NCI-H446 (cell line): ENCODE data around the gene TYW1.
"Not testable (repeated sequence)": the region's sequence is repeated elsewhere in the genome, so short reads cannot be mapped to it uniquely, and the experiment has no call there.

Experiments
- DNase-seq, 2 experiments: peaks; one replicate each; lab custom pipeline; 2025; lab: John Stamatoyannopoulos, UW

Gene TYW1

GRCh38 chr7:67191002-67191720, 194.5 kb downstream of the TYW1 start:
- not testable (repeated sequence) for DNase-seq

- not testable (repeated sequence) for DNase-seq
Measured at GRCh38 chr7:67192123-67192702, 195.6 kb downstream of the TYW1 start.

DNA sequence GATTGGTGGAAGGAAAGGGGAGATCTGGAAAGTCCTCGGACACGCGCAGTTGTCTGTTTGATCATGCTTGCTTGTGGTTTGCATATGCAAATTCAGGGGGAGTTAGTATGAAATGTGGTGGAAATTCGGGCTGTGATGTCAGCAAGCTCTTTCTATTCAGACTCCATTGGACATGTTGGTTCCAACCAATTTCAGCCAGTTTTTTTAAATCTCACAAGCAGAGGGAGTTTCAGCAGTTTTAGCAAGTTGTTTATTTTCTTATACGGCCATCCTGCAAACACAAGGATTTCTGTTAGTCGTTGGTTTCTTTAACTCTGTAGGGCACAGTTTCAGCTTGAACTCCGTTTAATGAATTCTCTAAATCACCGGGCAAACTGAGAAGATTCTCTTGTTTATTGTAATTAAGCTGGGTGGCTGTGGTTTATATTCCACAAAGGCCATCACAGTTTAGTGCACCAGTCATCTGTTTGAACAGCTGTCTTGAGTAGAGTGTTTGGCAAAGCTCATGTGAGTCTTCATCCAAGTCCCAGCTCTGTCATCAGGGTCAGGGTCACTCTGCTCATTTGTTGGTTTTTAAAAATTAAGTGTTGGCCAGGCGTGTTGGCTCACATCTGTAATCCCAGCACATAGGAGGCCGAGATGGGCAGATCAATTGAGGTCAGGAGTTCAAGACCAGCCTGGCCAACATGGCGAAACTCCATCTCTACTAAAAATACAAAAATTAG, 196.4 kb downstream of the TYW1 start:
- DNase-seq, result peak in 1 of 2 experiments; percentile 53

GRCh38 chr7:67196176-67196575, 199.5 kb downstream of the TYW1 start:
- DNase-seq, result not testable (repeated sequence)

GRCh38 chr7:67198865-67199526, 202.4 kb downstream of the TYW1 start:
- DNase-seq, result not testable (repeated sequence)

- DNase-seq, result not testable (repeated sequence)
Measured at GRCh38 chr7:67205772-67206171, 209.1 kb downstream of the TYW1 start.

DNA sequence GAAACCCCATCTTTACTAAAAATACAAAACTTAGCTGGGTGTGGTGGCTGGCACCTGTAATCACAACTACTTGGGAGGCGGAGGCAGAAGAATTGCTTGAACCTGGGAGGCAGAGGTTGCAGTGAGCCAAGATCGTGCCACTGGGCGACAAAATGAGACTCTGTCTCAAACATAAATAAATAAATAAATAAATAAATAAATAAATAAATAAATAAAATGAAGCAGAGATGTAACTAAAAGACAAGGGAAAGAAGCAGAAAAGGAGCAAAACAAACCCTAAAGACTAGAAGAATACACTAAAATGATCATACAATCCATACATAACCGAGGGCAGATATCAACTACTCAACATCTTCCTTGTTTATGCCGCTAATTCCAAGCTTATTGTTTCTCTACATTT, 209.8 kb downstream of the TYW1 start:
- DNase-seq, result no peak

GRCh38 chr7:67208656-67209055, 212.0 kb downstream of the TYW1 start:
- DNase-seq, result not testable (repeated sequence)

- no peak for DNase-seq
Measured at GRCh38 chr7:67209256-67209655, 212.6 kb downstream of the TYW1 start.

DNA sequence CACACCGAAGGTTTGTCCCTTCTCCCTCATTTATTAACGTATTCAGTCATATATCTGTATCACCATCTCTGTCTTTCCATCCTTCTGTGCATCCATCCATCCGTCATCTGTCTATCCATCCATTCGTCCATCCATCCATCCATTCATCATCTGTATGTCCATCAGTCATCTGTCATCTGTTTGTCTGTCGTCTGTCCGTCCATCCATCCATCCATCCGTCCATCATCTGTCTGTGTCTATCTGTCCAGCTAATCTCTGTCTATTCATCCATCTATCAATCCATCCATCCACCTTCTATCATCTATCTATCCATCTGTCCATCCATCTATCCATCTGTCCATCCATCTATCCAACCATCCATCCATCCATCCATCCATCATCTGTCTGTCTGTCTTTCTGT, 213.9 kb downstream of the TYW1 start:
- no peak for DNase-seq

DNA sequence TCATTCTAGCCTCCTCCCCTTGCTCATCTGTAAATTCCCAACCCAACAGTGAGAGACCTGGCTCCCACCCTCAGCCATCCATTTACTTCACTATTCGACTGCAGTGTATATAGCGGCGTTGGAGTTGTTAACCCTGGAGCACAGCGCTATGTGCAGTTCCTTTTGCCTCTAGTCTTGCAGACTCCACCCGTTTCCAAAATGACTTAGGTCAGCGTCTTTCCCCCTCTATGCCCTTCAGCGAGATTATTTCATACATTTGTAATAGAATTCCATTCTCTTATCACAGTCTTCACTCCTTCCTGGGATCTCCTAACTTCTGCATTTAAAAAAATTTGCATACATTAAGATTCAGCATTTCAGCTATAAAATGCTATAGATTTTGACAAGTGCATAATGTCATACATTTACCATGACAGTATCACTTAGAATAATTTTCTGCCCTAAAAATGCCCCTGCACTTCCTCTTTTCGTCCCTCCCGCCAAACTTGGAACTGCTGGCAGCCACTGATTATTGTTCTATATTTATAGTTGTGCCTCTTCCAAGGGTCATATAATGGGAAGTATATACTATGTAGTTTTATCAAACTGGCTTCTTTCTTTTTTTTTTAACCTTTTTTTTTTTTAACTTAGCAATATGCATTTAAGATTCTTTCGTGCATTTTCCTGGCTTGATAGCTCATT, 215.2 kb downstream of the TYW1 start:
- DNase-seq, result not testable (repeated sequence)

- not testable (repeated sequence) for DNase-seq
Measured at GRCh38 chr7:67213038-67213437, 216.4 kb downstream of the TYW1 start.

GRCh38 chr7:67223551-67223950, 226.9 kb downstream of the TYW1 start:
- DNase-seq, result not testable (repeated sequence)

- DNase-seq, result not testable (repeated sequence)
Measured at GRCh38 chr7:67226340-67226907, 229.8 kb downstream of the TYW1 start.

DNA sequence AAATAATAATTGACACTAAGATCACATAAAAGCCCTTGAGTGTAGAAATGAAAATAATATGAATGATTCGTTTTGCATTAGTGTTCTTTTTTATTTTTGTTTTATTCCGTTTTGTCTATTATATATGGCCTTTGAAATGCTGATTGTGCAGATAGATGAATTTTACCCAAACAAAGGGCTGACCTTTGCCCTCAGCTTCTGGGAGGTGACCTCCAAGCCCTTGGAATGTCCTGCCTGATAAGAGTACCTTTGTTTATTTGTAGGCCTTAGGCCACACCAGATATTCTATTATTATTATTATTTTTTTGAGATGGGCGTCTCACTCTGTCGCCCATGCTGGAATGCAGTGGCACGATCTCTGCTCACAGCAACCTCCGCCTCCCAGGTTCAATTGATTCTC, 230.3 kb downstream of the TYW1 start:
- not testable (repeated sequence) for DNase-seq

- DNase-seq, result not testable (repeated sequence)
Measured at GRCh38 chr7:67229018-67229417, 232.4 kb downstream of the TYW1 start.

- DNase-seq, result not testable (repeated sequence)
Measured at GRCh38 chr7:67230029-67230428, 233.4 kb downstream of the TYW1 start.

GRCh38 chr7:67233506-67233905, 236.9 kb downstream of the TYW1 start:
- not testable (repeated sequence) for DNase-seq

- not testable (repeated sequence) for DNase-seq
Measured at GRCh38 chr7:67236216-67236615, 239.6 kb downstream of the TYW1 start.

- DNase-seq, result not testable (repeated sequence)
Measured at GRCh38 chr7:67242871-67243270, 246.2 kb downstream of the TYW1 start.

DNA sequence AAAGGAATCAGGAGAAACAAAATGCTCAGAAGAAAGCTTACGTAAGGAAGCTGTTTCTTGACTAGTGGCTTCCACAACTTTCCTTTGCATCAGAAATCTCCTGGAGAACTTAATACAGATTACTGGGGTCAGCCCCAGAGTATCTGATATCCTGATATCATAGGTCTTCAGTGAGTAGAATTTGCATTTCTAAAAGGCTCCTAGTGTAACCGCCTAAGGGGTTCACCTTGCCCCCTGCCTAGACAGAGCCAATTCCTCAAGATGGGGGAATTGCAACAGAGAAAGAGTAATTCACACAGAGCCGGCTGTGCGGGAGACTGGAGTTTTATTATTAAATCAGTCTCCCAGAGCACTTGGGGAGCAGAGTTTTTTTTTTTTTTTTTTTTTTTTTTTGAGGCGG, 251.7 kb downstream of the TYW1 start:
- DNase-seq, result not testable (repeated sequence)
